Measurements from ENCODE around the gene GPLD1. TPM values are rescaled to one million over a fixed set of nuclear protein-coding genes. Genes with fewer than 3 reads are reported as not detected.
"Not testable (repeated sequence)": the region's sequence is repeated elsewhere in the genome, so short reads cannot be mapped to it uniquely, and the experiment has no call there.

GPLD1 gene
- total RNA-seq, 6 experiments from 2014 or later = 19.9 to 53.0 (median 38.9) TPM

DNA sequence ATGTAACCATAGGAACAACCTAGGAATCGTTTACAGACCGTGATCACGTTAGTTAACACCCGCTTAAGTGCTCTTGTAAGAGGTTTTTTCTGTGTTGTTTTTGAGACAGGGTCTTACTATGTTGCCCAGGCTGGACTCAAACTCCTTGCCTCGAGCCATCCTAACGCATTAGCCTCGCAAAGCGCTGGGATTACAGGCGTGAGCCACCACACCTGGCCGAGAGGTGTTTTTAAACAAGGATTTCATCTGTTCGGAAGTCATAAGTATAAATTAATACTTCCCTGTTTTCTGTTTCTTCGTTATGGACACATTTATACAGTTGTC is 85.9 kb downstream of the GPLD1 start:
- peaks cover 0 to 14% (median 5%) of the 10 kb centered on the region in 4 donors for H3K4me1 ChIP-seq
- peaks cover 0 to 10% (median 1%) of the 10 kb centered on the region in 4 donors for H3K36me3 ChIP-seq
- TF ChIP-seq CTCF (IDR thresholded peaks at IDR 0.05) = no peak
- no peak for TF ChIP-seq POLR2A (IDR thresholded peaks at IDR 0.05)
- H3K27me3 ChIP-seq = no peaks in the 10 kb centered on the region
- ATAC-seq = no peak
- 0% methylated on average over 12 of the region's 12 CpGs for WGBS (ENCODE audit: insufficient coverage, low coverage, low lambda C conversion rate, missing lambda C conversion rate)
- H3K27ac ChIP-seq = peak overlapping the region; percentile 49 to 77 (median 70)
- DNase-seq = no peak
- intact Hi-C loops (cut with DNase I) = no loop called here
- no peaks in the 10 kb centered on the region for H3K9me3 ChIP-seq
- peak overlapping the region; percentile 90 to 98 (median 94) for H3K4me3 ChIP-seq

GRCh38 chr6:24402697-24403500 is 86.5 kb downstream of the GPLD1 start, which contains the start of gene MRS2:
Gene MRS2, plus strand, starts transcription at chr6:24402936. Its CDS starts 111 bp downstream, at chr6:24403047.
- peaks cover 0 to 14% (median 5%) of the 10 kb centered on the region in 4 donors for H3K4me1 ChIP-seq
- H3K27ac ChIP-seq = peak within 1 kb of the TSS; percentile 49 to 77 (median 70)
- no peaks in the 10 kb centered on the region for H3K9me3 ChIP-seq
- TF ChIP-seq POLR2A (IDR thresholded peaks at IDR 0.05) = peak; percentile 76
- no peak for TF ChIP-seq CTCF (IDR thresholded peaks at IDR 0.05)
- WGBS (ENCODE audit: insufficient coverage, low coverage, low lambda C conversion rate, missing lambda C conversion rate) = 0% methylated on average over 8 of the region's 63 CpGs
- ATAC-seq = peak; percentile 98 to 99 (median 99)
- H3K36me3 ChIP-seq = peaks cover 0 to 6% (median 1%) of the 10 kb centered on the region in 4 donors
- H3K27me3 ChIP-seq = no peaks in the 10 kb centered on the region
- intact Hi-C loops (cut with DNase I) = no loop called here
- DNase-seq = peak; percentile 88 to 93 (median 92)
- peak within 1 kb of the TSS; percentile 90 to 98 (median 94) for H3K4me3 ChIP-seq

DNA sequence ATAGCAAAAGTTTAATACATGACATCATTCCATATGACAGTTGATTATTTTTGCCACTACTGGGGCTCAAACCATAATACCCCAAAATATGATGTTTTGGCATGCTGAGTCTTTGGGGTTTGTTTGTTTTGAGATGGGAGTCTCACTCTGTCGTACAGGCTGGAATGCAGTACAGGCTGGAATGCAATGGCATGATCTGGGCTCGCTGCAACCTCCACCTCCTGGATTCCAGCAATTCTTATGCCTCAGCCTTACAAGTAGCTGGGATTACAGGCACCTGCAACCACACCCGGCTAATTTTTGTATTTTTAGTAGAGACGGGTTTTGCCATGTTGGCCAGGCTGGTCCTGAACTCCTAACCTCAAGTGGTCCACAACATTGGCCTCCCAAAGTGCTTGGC is 87.9 kb downstream of the GPLD1 start:
- intact Hi-C loops (cut with DNase I) = no loop called here
- no peaks in the 10 kb centered on the region for H3K9me3 ChIP-seq
- no peaks in the 10 kb centered on the region for H3K27me3 ChIP-seq
- no peak for DNase-seq
- no peaks in the 10 kb centered on the region for H3K36me3 ChIP-seq
- ATAC-seq = no peak
- TF ChIP-seq CTCF (IDR thresholded peaks at IDR 0.05) = no peak
- no peak for TF ChIP-seq POLR2A (IDR thresholded peaks at IDR 0.05)
- no CpG with 5 or more reads among the region's 4 CpGs for whole genome bisulfite sequencing (ENCODE audit: insufficient coverage, low coverage, low lambda C conversion rate, missing lambda C conversion rate)
- peaks cover 0 to 14% (median 5%) of the 10 kb centered on the region in 4 donors for H3K4me1 ChIP-seq
- H3K4me3 ChIP-seq = no peak overlapping the region
- no peak overlapping the region for H3K27ac ChIP-seq

GRCh38 chr6:24400045-24401039 is 89.0 kb downstream of the GPLD1 start:
- H3K4me1 ChIP-seq = peaks cover 0 to 14% (median 5%) of the 10 kb centered on the region in 4 donors
- H3K27me3 ChIP-seq; ATAC-seq; H3K36me3 ChIP-seq; H3K4me3 ChIP-seq; DNase-seq; H3K9me3 ChIP-seq; intact Hi-C loops (cut with DNase I); H3K27ac ChIP-seq: not testable (repeated sequence)
- 17% methylated on average over 13 of the region's 17 CpGs for WGBS (ENCODE audit: insufficient coverage, low coverage, low lambda C conversion rate, missing lambda C conversion rate)

Data from right lobe of liver (tissue), 6 donors.